Right ventricle myocardium superior (tissue), 1 donor: Measurements from ENCODE around the gene PPM1F. TPM values are rescaled to one million over a fixed set of nuclear protein-coding genes. Genes with fewer than 3 reads are reported as not detected.
"Not testable (repeated sequence)": the region's sequence is repeated elsewhere in the genome, so short reads cannot be mapped to it uniquely, and the experiment has no call there.

Experiments
- ATAC-seq: fragments of 200-7000 bp; cut with Tn5 transposase; one replicate; pipeline ENCODE4 v1.9.1; 2020; ENCODE audit warnings: mild to moderate bottlenecking; ENCODE audit not compliant: poor library complexity
- DNase-seq: peaks from one replicate; pipeline ENCODE4 v3.0.0-alpha.2; 2020
- intact Hi-C: fragments of 100-400 bp; cut with DNase I; formaldehyde crosslinking; loops from one replicate; pipeline ENCODE4 v1.11.2; 2022
- total RNA-seq: library from RNA; stranded (reverse); fragmentation: NEBNext Ultra II Directional; extraction: Animal tissue kit (Norgen Biotek cat#: 25700); gene quantifications from one replicate; pipeline ENCODE4 v1.2.1, GENCODE V29; 2021
- donor health status: DM: no; HTN: yes; CAD: no; lungs with severe emphysema.

PPM1F gene
- total RNA-seq, 1 donor from 2014 or later, result 19.3 TPM

DNA sequence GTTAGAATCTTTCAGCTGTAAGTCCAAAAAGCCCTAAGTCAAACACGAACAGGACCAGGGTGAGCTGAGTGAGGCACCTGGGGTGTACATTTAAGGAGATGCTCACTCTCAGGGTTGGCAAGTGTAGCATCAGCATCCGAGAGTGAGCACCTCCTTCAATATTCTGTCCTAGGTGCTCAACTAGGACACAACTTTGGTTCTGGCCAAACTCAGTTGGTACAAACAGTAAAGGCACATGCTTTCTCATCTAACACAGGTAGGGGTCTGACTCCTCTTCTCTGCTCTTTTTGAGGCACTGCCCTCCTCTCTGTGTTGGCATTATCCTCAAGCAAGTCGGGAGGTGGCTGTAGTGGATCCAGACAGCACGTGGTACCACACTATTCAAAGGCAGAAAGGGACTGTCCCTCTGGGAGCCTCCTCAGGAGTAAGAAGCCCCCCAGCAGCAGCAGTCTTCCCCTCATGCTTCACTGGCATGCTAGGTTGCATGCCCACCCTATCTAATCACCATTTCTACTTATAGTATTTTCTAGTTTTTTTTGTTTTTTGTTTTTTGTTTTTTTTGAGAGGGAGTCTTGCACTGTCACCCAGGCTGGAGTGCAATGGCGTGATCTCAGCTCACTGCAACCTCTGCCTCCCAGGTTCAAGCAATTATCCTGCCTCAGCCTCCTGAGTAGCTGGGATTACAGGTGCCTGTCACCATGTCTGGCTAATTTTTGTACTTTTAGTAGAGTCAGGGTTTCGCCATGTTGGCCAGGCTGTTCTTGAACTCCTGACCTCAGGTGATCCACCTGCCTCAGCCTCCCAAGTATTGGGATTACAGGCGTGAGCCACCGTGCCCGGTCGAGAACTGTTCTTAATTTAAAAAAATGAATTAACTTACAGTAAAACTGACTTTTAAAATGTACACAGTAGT, 70.6 kb downstream of the PPM1F start:
- DNase-seq (no peak), ATAC-seq (no peak)
- intact Hi-C loops, result no loop called here

- ATAC-seq, result no peak
- intact Hi-C loops, result no loop called here
- DNase-seq, result no peak
Measured at GRCh38 chr22:21876486-21877176, 76.0 kb downstream of the PPM1F start.

GRCh38 chr22:21874953-21875352, 77.7 kb downstream of the PPM1F start:
- intact Hi-C loops, DNase-seq, ATAC-seq: not testable (repeated sequence)

- no peak for DNase-seq
- intact Hi-C loops, result no loop called here
- no peak for ATAC-seq
Measured at GRCh38 chr22:21873619-21874018, 79.0 kb downstream of the PPM1F start.

- DNase-seq, intact Hi-C loops: not testable (repeated sequence)
Measured at GRCh38 chr22:21872741-21873140, 79.9 kb downstream of the PPM1F start.

More at GRCh38 chr22:21872741-21873140, 79.9 kb downstream of the PPM1F start:
- ATAC-seq, result not testable (repeated sequence)

Other genes starting within 250 kb of the PPM1F start
- 3.1 TPM for gene YPEL1, start 217.1 kb downstream of the PPM1F start, total RNA-seq
- 75.2 TPM for gene MAPK1, start 85.2 kb downstream of the PPM1F start, total RNA-seq
- 9.0 TPM for gene TOP3B, start 29.9 kb upstream of the PPM1F start, total RNA-seq